Muscle layer of duodenum (tissue), 2 donors: ENCODE data around the gene SLC25A6.
"Not testable (repeated sequence)": the region's sequence is repeated elsewhere in the genome, so short reads cannot be mapped to it uniquely, and the experiment has no call there.

Experiments
- H3K27ac ChIP-seq: one replicate; pipeline ENCODE4 v1.7.0; 2013; ENCODE audit warnings: mild to moderate bottlenecking, low read length
- H3K27me3 ChIP-seq: one replicate; pipeline ENCODE4 v1.7.0; 2013; ENCODE audit warnings: low read depth, mild to moderate bottlenecking, control low read depth, low read length
- H3K36me3 ChIP-seq, 2 donors: one replicate each; pipeline ENCODE4 v1.7.0; 2013; ENCODE audit warnings: low read length in 2 of 2, control low read depth in 1 of 2, mild to moderate bottlenecking in 1 of 2; ENCODE audit not compliant: insufficient read depth in 2 of 2, control insufficient read depth in 1 of 2
- H3K4me1 ChIP-seq, 2 donors: one replicate each; pipeline ENCODE4 v1.7.0; 2013; ENCODE audit warnings: low read length in 2 of 2, mild to moderate bottlenecking in 2 of 2, control low read depth in 1 of 2, moderate library complexity in 1 of 2; ENCODE audit not compliant: insufficient read depth in 2 of 2, control insufficient read depth in 1 of 2
- H3K4me3 ChIP-seq, 2 donors: one replicate each; pipeline ENCODE4 v1.7.0; 2013; ENCODE audit warnings: low read length in 2 of 2, low read depth in 1 of 2, mild to moderate bottlenecking in 1 of 2
- H3K9me3 ChIP-seq, 2 donors: one replicate each; pipeline ENCODE4 v1.7.0; 2013; ENCODE audit warnings: low read length in 2 of 2, control low read depth in 1 of 2, mild to moderate bottlenecking in 1 of 2; ENCODE audit not compliant: control insufficient read depth in 1 of 2
- donor health status: healthy.

Gene SLC25A6

DNA sequence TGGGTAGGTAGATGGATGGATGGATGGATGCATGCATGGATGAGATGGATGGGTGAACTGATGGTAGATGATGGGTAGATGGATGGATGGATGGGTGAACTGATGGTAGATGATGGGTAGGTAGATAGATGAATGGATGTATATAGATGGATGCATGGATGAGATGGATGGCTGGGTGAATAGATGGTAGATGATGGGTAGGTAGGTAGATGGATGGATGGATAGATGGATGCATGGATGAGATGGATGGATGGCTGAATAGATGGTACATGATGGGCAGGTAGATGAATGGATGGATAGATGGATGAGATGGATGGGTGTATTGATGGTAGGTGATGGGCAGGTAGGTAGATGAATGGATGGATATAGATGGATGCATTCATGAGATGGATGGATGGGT, 15.1 kb upstream of the SLC25A6 start:
- no peak overlapping the region for H3K27ac ChIP-seq
- H3K36me3 ChIP-seq = peaks cover 26 to 63% of the 10 kb centered on the region in 2 donors
- no peak overlapping the region for H3K4me3 ChIP-seq
- no peaks in the 10 kb centered on the region for H3K9me3 ChIP-seq
- no peaks in the 10 kb centered on the region for H3K4me1 ChIP-seq
- no peaks in the 10 kb centered on the region for H3K27me3 ChIP-seq

GRCh38 chrX:1405769-1406168, 13.9 kb upstream of the SLC25A6 start:
- peaks cover 26 to 67% of the 10 kb centered on the region in 2 donors for H3K36me3 ChIP-seq
- not testable (repeated sequence) for H3K4me1 ChIP-seq, H3K27ac ChIP-seq, H3K9me3 ChIP-seq, H3K27me3 ChIP-seq, H3K4me3 ChIP-seq

DNA sequence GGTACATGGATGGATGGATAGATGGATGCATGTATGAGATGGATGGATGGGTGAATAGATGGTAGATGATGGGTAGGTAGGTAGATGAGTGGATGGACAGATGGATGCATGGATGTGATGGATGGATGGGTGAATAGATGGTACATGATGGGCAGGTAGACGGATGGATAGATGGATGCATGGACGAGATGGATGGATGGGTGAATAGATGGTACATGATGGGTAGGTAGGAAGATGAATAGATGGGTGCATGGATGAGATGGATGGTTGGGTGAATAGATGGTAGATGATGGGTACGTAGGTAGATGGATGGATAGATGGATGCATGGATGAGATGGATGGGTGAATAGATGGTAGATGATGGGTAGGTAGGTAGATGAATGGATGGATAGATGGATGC, 12.0 kb upstream of the SLC25A6 start:
- not testable (repeated sequence) for H3K9me3 ChIP-seq, H3K4me3 ChIP-seq, H3K27me3 ChIP-seq, H3K4me1 ChIP-seq, H3K27ac ChIP-seq
- H3K36me3 ChIP-seq = peaks cover 30 to 70% of the 10 kb centered on the region in 2 donors

DNA sequence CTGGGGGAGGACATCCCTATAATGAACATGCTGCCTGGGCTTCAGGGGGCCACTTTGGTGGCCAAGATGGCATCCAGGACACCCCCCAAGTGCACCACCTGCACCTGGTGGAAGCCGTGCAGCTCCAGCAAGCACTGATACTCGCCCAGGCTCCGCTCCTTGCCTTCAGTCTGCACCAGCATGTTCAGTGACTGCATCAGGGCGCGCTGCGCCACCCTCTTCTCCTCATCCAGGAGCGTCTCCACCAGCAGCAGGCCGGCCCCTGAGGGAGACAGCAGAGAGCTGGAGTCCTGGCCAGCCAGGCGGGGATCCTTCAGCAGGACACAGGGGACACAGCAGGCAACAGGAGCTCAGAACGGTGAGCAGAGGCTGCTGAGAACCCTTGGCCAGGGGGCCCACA, 11.3 kb upstream of the SLC25A6 start:
- H3K9me3 ChIP-seq = no peaks in the 10 kb centered on the region
- H3K36me3 ChIP-seq = peaks cover 30 to 70% of the 10 kb centered on the region in 2 donors
- no peak overlapping the region for H3K27ac ChIP-seq
- H3K4me3 ChIP-seq = no peak overlapping the region
- H3K4me1 ChIP-seq = no peaks in the 10 kb centered on the region
- no peaks in the 10 kb centered on the region for H3K27me3 ChIP-seq

GRCh38 chrX:1401611-1402430, 9.9 kb upstream of the SLC25A6 start:
- no peaks in the 10 kb centered on the region for H3K4me1 ChIP-seq
- no peak overlapping the region for H3K4me3 ChIP-seq
- H3K36me3 ChIP-seq = peaks cover 30 to 57% of the 10 kb centered on the region in 2 donors
- H3K27ac ChIP-seq = no peak overlapping the region
- H3K27me3 ChIP-seq = no peaks in the 10 kb centered on the region
- no peaks in the 10 kb centered on the region for H3K9me3 ChIP-seq

GRCh38 chrX:1400742-1401471, 9.0 kb upstream of the SLC25A6 start:
- Histone ChIP-seq H3K9me3 (no peaks in the 10 kb centered on the region), H3K27me3 (no peaks in the 10 kb centered on the region), H3K4me1 (no peaks in the 10 kb centered on the region), H3K4me3 (no peak overlapping the region), H3K27ac (no peak overlapping the region), H3K36me3 (peaks cover 24 to 53% of the 10 kb centered on the region in 2 donors)

DNA sequence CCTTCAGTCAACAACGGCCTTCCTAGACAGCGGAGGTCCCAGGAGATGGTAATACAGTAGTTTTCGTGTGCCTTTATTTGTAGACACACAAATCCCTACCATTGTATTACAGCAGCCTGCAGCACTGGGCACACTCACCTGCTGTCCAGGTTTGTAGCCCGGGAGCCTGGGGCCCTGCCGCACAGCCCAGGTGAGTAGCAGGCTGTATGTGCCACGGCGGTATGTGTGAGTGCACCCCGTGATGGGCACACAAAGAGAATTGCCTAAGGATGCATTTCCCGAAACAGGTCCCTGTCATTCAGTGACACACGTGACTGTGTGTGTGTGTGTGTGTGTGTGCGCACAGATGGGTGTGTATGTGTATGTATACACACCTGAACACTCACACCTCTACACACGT, 8.1 kb upstream of the SLC25A6 start:
- H3K36me3 ChIP-seq = peaks cover 23 to 44% of the 10 kb centered on the region in 2 donors
- no peak overlapping the region for H3K27ac ChIP-seq
- no peaks in the 10 kb centered on the region for H3K9me3 ChIP-seq
- no peaks in the 10 kb centered on the region for H3K4me1 ChIP-seq
- no peak overlapping the region for H3K4me3 ChIP-seq
- no peaks in the 10 kb centered on the region for H3K27me3 ChIP-seq

GRCh38 chrX:1398431-1399340, 6.8 kb upstream of the SLC25A6 start:
- H3K4me3 ChIP-seq = no peak overlapping the region
- no peak overlapping the region for H3K27ac ChIP-seq
- H3K27me3 ChIP-seq = no peaks in the 10 kb centered on the region
- H3K4me1 ChIP-seq = peaks cover 0 to 7% of the 10 kb centered on the region in 2 donors
- H3K9me3 ChIP-seq = no peaks in the 10 kb centered on the region
- peaks cover 14 to 31% of the 10 kb centered on the region in 2 donors for H3K36me3 ChIP-seq

GRCh38 chrX:1397441-1398270, 5.7 kb upstream of the SLC25A6 start:
- Histone ChIP-seq H3K4me1 (peaks cover 0 to 7% of the 10 kb centered on the region in 2 donors), H3K9me3 (no peaks in the 10 kb centered on the region), H3K27ac (no peak overlapping the region), H3K36me3 (peaks cover 4 to 21% of the 10 kb centered on the region in 2 donors), H3K4me3 (no peak overlapping the region), H3K27me3 (no peaks in the 10 kb centered on the region)

GRCh38 chrX:1397001-1397400, 5.1 kb upstream of the SLC25A6 start:
- Histone ChIP-seq H3K9me3 (no peaks in the 10 kb centered on the region), H3K27me3 (no peaks in the 10 kb centered on the region), H3K36me3 (peaks cover 4 to 21% of the 10 kb centered on the region in 2 donors)

More at GRCh38 chrX:1397001-1397400, 5.1 kb upstream of the SLC25A6 start:
- no peak overlapping the region for H3K4me3 ChIP-seq
- H3K27ac ChIP-seq = no peak overlapping the region
- peaks cover 0 to 7% of the 10 kb centered on the region in 2 donors for H3K4me1 ChIP-seq
